Stimulated activated CD8-positive, alpha-beta memory T cell treated with anti-CD3 and anti-CD28 coated beads, Interleukin-7, amount 100 ng/mL, for 48 hours (primary cell): Measurements from ENCODE around the gene DDX42.
"Not testable (repeated sequence)": the region's sequence is repeated elsewhere in the genome, so short reads cannot be mapped to it uniquely, and the experiment has no call there.

Source experiments
- DNase-seq, 2 donors: peaks; one replicate each; pipeline ENCODE4 v3.0.0-alpha.2; 2020; ENCODE audit warnings: low read depth in 1 of 2; ENCODE audit errors: extremely low read depth in 1 of 2

The DDX42 gene

GRCh38 chr17:63774969-63775265 lies 947 bp downstream of the DDX42 start:
- no peak for DNase-seq

DNA sequence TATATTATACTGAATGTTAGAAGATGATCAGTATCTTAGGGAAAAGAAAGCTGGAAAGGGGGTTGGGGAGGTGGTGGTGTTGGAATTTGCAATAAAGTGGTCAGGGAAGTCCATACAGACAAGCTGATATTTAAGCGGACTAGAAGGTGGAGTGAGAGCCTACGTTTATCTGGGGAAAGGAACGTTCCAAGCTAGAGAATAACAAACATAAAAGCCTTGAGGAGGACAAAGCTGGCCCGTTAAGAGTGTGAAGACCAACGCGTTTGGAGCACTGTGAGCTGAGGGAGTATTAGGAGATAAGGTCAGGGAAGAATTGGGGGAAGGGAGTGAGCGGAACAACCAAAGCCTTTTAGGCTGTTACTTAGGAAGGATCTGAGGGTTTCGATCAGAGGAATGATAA lies 1.4 kb downstream of the DDX42 start:
- DNase-seq: no peak

GRCh38 chr17:63780507-63780906 lies 6.5 kb downstream of the DDX42 start:
- DNase-seq: no peak

- DNase-seq: no peak
These were observed 7.0 kb downstream of the DDX42 start for GRCh38 chr17:63780928-63781327.

GRCh38 chr17:63783522-63783921 lies 9.6 kb downstream of the DDX42 start:
- DNase-seq: no peak

DNA sequence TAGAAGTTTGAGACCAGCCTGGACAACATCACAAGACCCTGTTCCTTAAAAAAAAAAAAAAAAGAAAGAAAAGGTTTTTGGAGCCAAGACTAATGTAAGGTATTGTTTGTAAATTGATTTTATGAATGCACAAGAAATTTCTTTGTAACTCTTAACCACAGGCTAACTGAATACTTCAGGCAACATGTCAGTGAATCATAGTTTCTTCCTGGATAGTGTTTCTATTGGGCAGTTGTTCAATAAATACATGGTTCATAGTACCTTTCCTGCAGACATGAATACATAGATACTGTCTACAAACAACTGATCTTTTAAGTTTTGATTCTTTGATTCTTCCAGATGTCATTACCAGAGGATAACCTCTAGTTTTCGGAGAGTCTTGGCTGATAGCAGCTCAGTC lies 11.6 kb downstream of the DDX42 start:
- DNase-seq: no peak

DNA sequence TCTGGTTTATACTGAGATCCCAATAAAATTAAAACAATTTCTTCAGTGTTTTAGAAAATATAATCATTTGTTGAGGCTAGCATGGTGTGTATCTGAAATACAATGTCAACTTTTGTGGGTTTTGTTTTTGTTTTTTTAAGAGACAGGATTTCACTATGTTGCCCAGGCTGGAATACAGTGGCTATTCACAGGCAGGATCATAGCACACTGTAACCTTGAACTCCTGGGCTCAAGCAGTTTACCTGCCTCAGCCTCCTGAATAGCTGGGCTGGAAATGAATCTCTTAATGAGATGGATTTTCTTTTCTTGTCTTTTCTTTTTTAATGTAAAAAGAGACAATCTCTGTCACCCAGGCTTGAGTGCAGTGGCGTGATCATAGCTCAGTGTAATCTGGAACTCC lies 12.1 kb downstream of the DDX42 start:
- DNase-seq: no peak

GRCh38 chr17:63786971-63787711 lies 13.2 kb downstream of the DDX42 start:
- DNase-seq: no peak

DNA sequence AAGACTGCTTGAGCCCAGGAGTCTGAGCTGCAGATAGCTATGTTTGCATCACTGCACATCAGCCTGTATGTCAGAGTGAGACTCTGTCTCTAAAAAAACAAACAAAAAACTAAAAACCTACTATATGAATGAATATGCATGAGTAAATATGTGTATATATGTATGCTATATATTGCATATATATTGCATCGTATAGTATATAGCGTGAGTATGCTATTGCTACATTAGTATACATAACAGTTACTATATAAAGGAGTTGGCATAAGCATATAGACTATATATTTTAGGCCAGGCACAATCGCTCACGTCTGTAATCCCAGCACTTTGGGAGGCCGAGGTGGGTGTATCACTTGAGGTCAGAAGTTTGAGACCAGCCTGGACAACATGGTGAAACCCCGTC lies 16.1 kb downstream of the DDX42 start:
- DNase-seq: no peak

- DNase-seq: no peak
These were observed 18.2 kb downstream of the DDX42 start for GRCh38 chr17:63792055-63792729.

GRCh38 chr17:63796375-63796774 lies 22.4 kb downstream of the DDX42 start:
- DNase-seq: not testable (repeated sequence)

- no peak for DNase-seq
These were observed 24.7 kb downstream of the DDX42 start for GRCh38 chr17:63798572-63799106.

GRCh38 chr17:63800783-63801182 lies 26.8 kb downstream of the DDX42 start:
- DNase-seq: no peak

GRCh38 chr17:63804328-63804727 lies 30.4 kb downstream of the DDX42 start:
- no peak for DNase-seq

- DNase-seq: no peak
These were observed 31.6 kb downstream of the DDX42 start for GRCh38 chr17:63805591-63805990.

- no peak for DNase-seq
These were observed 36.0 kb downstream of the DDX42 start for GRCh38 chr17:63809970-63810369.

DNA sequence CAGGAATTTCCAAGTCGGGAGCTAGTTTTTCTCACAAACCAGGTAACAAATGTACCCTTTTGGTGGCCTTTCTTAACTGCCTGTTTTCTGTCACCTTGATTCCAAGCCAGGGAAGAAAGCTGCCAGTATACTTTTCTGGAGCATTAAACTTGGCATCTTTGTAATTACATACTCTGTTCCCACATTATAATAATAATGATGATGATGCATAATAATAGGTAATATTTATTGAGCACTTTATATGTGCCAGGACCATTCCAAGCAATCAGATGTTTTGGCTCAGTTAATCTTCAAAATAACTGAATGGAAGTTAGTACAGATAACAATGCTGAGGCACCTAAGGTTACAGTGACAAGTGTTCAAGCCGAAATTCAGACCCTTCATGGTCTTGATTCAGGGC lies 42.2 kb downstream of the DDX42 start:
- no peak for DNase-seq

- DNase-seq: no peak
These were observed 42.7 kb downstream of the DDX42 start for GRCh38 chr17:63816669-63817068.

DNA sequence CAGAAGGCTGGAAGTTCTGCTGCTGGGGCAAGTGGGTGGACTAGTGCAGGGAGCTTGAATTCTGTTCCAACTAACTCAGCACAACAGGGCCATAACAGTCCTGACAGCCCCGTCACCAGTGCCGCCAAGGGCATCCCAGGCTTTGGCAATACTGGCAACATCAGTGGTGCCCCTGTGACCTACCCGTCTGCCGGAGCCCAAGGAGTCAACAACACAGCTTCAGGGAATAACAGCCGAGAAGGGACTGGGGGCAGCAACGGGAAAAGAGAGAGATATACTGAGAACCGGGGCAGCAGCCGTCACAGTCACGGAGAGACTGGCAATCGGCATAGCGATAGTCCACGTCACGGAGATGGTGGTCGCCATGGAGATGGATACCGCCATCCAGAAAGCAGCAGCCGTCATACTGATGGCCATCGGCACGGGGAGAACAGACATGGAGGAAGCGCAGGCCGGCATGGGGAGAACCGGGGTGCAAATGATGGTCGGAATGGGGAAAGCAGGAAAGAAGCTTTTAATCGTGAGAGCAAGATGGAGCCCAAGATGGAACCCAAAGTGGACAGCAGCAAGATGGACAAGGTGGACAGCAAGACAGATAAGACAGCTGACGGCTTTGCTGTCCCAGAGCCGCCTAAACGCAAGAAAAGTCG lies 43.9 kb downstream of the DDX42 start:
- no peak for DNase-seq

- DNase-seq: no peak
These were observed 45.2 kb downstream of the DDX42 start for GRCh38 chr17:63819131-63819530.

GRCh38 chr17:63819585-63820537 lies 45.9 kb downstream of the DDX42 start:
- DNase-seq: no peak
